ENCODE results near the gene MAGEA3. TPM values are rescaled to one million over a fixed set of nuclear protein-coding genes. Genes with fewer than 3 reads are reported as not detected.
"Not testable (repeated sequence)": the region's sequence is repeated elsewhere in the genome, so short reads cannot be mapped to it uniquely, and the experiment has no call there.

MAGEA3 gene
- total RNA-seq = not detected
- long read RNA-seq = 0 reads

- DNase-seq; H3K27ac ChIP-seq; H3K4me1 ChIP-seq; H3K36me3 ChIP-seq; H3K9me3 ChIP-seq; H3K27me3 ChIP-seq (ENCODE audit: low read depth); ATAC-seq; H3K4me3 ChIP-seq; intact Hi-C loops (cut with DNase I): not testable (repeated sequence)
These were observed at the start of gene MAGEA3 for GRCh38 chrX:152697952-152698931. MAGEA3 (plus strand) TSS chrX:152698794; CDS start chrX:152700833, 2,039 bp downstream.

GRCh38 chrX:152652060-152652459 is 46.5 kb upstream of the MAGEA3 start:
- intact Hi-C loops (cut with DNase I) = no loop called here
- H3K36me3 ChIP-seq = no peaks in the 10 kb centered on the region
- H3K9me3 ChIP-seq = no peaks in the 10 kb centered on the region
- no peaks in the 10 kb centered on the region for H3K27me3 ChIP-seq (ENCODE audit: low read depth)
- no peak for TF ChIP-seq CTCF (IDR thresholded peaks at IDR 0.05)
- no peaks in the 10 kb centered on the region for H3K4me1 ChIP-seq
- H3K27ac ChIP-seq = no peak overlapping the region
- H3K4me3 ChIP-seq = no peak overlapping the region
- DNase-seq (no peak), ATAC-seq (no peak)

- DNase-seq = no peak
- TF ChIP-seq CTCF (IDR thresholded peaks at IDR 0.05) = no peak
- H3K9me3 ChIP-seq = no peaks in the 10 kb centered on the region
- H3K4me1 ChIP-seq = no peaks in the 10 kb centered on the region
- no peaks in the 10 kb centered on the region for H3K27me3 ChIP-seq (ENCODE audit: low read depth)
- intact Hi-C loops (cut with DNase I) = no loop called here
- no peak for ATAC-seq
- H3K36me3 ChIP-seq = no peaks in the 10 kb centered on the region
- no peak overlapping the region for H3K27ac ChIP-seq
- H3K4me3 ChIP-seq = no peak overlapping the region
These were observed 46.1 kb upstream of the MAGEA3 start for GRCh38 chrX:152652467-152652866.

GRCh38 chrX:152656087-152656486 is 42.5 kb upstream of the MAGEA3 start:
- no peak for ATAC-seq
- intact Hi-C loops (cut with DNase I) = no loop called here
- no peak for TF ChIP-seq CTCF (IDR thresholded peaks at IDR 0.05)

GRCh38 chrX:152656890-152657289 is 41.7 kb upstream of the MAGEA3 start:
- Histone ChIP-seq H3K27me3 (ENCODE audit: low read depth) (no peaks in the 10 kb centered on the region), H3K4me3 (no peak overlapping the region), H3K4me1 (no peaks in the 10 kb centered on the region), H3K27ac (no peak overlapping the region), H3K36me3 (no peaks in the 10 kb centered on the region), H3K9me3 (no peaks in the 10 kb centered on the region)
- no peak for ATAC-seq
- DNase-seq = no peak
- intact Hi-C loops (cut with DNase I) = no loop called here
- no peak for TF ChIP-seq CTCF (IDR thresholded peaks at IDR 0.05)

More at GRCh38 chrX:152656087-152656486, 42.5 kb upstream of the MAGEA3 start:
- H3K27me3 ChIP-seq (ENCODE audit: low read depth) = no peaks in the 10 kb centered on the region
- no peak overlapping the region for H3K4me3 ChIP-seq
- H3K27ac ChIP-seq = no peak overlapping the region
- H3K9me3 ChIP-seq = no peaks in the 10 kb centered on the region
- no peak for DNase-seq
- H3K4me1 ChIP-seq = no peaks in the 10 kb centered on the region
- H3K36me3 ChIP-seq = no peaks in the 10 kb centered on the region

GRCh38 chrX:152658302-152658701 is 40.3 kb upstream of the MAGEA3 start:
- Histone ChIP-seq H3K27me3 (ENCODE audit: low read depth) (no peaks in the 10 kb centered on the region), H3K4me1 (no peaks in the 10 kb centered on the region), H3K4me3 (no peak overlapping the region), H3K27ac (no peak overlapping the region), H3K9me3 (no peaks in the 10 kb centered on the region), H3K36me3 (no peaks in the 10 kb centered on the region)
- no peak for TF ChIP-seq CTCF (IDR thresholded peaks at IDR 0.05)
- DNase-seq (no peak), ATAC-seq (no peak)
- intact Hi-C loops (cut with DNase I) = no loop called here

Measured in lower lobe of right lung (tissue), 2 donors.